Transverse colon (tissue), 4 donors: ENCODE results near the gene MCCC2. TPM values are rescaled to one million over a fixed set of nuclear protein-coding genes. Genes with fewer than 3 reads are reported as not detected.

Experiments
- DNase-seq: peaks from one replicate; pipeline ENCODE4 v3.0.0-alpha.2; 2019
- H3K27ac ChIP-seq, 4 donors: fragments of 200-600 bp; sonication (generic); 2 replicates each; pipeline ENCODE4 v1.5.1; 2016 to 2018; ENCODE audit warnings: inconsistent platforms in 4 of 4
- H3K27me3 ChIP-seq: fragments of 200-600 bp; sonication (generic); 2 replicates; pipeline ENCODE4 v1.5.1; 2017; ENCODE audit warnings: inconsistent platforms
- H3K36me3 ChIP-seq, 4 donors: fragments of 200-600 bp; sonication (generic); 2 replicates each; pipeline ENCODE4 v1.5.1; 2017 to 2019; ENCODE audit warnings: inconsistent platforms in 4 of 4
- H3K4me1 ChIP-seq, 4 donors: fragments of 200-600 bp; sonication (generic); 2 replicates each; pipeline ENCODE4 v1.5.1; 2017 to 2020; ENCODE audit warnings: inconsistent platforms in 4 of 4
- H3K4me3 ChIP-seq, 4 donors: fragments of 200-600 bp; sonication (generic); 1 replicate in 1 of 4; 2 replicates in 3 of 4; pipeline versions ENCODE4 v1.5.1 to v1.6.1; 2017 to 2019; ENCODE audit warnings: inconsistent platforms in 4 of 4
- H3K9me3 ChIP-seq, 2 donors: fragments of 200-600 bp; sonication (generic); 2 replicates each; pipeline ENCODE4 v1.5.1; 2017 to 2019; ENCODE audit warnings: inconsistent platforms in 2 of 2
- CTCF ChIP-seq, 5 experiments: fragments of 200-600 bp in 3 of 5; fragments of 450-650 bp in 2 of 5; sonication (generic) in 3 of 5; IDR thresholded peaks; 1 replicate in 2 of 5; 2 replicates in 3 of 5; pipeline ENCODE4 v1.5.1; 2016 to 2017; ENCODE audit warnings: antibody characterized with exemption in 5 of 5, inconsistent platforms in 3 of 5, mild to moderate bottlenecking in 2 of 5, moderate library complexity in 1 of 5
- EP300 ChIP-seq: sonication (generic); formaldehyde crosslinking; IDR thresholded peaks from one replicate; pipeline ENCODE4 v1.6.1; 2017; ENCODE audit warnings: antibody characterized with exemption, low read depth
- POLR2A ChIP-seq: fragments of 450-650 bp; IDR thresholded peaks from one replicate; pipeline ENCODE4 v1.6.1; 2016; ENCODE audit warnings: antibody characterized with exemption, mild to moderate bottlenecking, moderate library complexity
- POLR2AphosphoS5 ChIP-seq, 3 donors: sonication (generic); formaldehyde crosslinking; IDR thresholded peaks; one replicate each; pipeline ENCODE4 v1.6.1; 2016; ENCODE audit warnings: antibody characterized with exemption in 3 of 3
- WGBS, 2 donors: methylation state at CpG; one replicate each; pipeline ENCODE4 v1.1.5; 2018; ENCODE audit warnings: low coverage in 1 of 2; 5-methylcytosine and 5-hydroxymethylcytosine counted together
- in situ Hi-C, 4 donors: fragments of 200-750 bp; cut with MboI; loops; one replicate each; pipeline versions ENCODE4 v1.15.0 to v1.15.1; 2017; ENCODE audit warnings: low sequenced_read_pairs in 3 of 4, low pct_ligation_motif_present in 1 of 4, low pct_unique_long_range_greater_than_20kb in 1 of 4
- intact Hi-C: fragments of 100-400 bp; cut with DNase I; formaldehyde crosslinking; loops from one replicate; pipeline ENCODE4 v1.15.1; 2023; ENCODE audit warnings: low total_unique reads
- total RNA-seq, 4 donors: library from RNA; depleted of rRNA; stranded (reverse); fragments of >200 nt; gene quantifications; one replicate each; pipeline ENCODE4 v1.1.0, GENCODE V29; 2016

MCCC2 gene
- total RNA-seq, 4 donors from 2014 or later = 23.2 to 61.5 (median 43.9) TPM

- Histone ChIP-seq H3K4me1 (peaks cover 0 to 9% (median 3%) of the 10 kb centered on the region in 4 donors), H3K36me3 (no peaks in the 10 kb centered on the region), H3K27ac (no peak overlapping the region), H3K27me3 (no peaks in the 10 kb centered on the region), H3K4me3 (no peak overlapping the region), H3K9me3 (no peaks in the 10 kb centered on the region)
- TF ChIP-seq CTCF (IDR thresholded peaks at IDR 0.05) = no peak
- TF ChIP-seq EP300 = no peak
- no peak for TF ChIP-seq POLR2AphosphoS5 (IDR thresholded peaks at IDR 0.05)
- no peak for TF ChIP-seq POLR2A
- 97% methylated on average over 1 of the region's 1 CpG; no CpG with 5 or more reads in 1 of the 2 donors for WGBS, 2 donors
- intact Hi-C loops (no loop called here), in situ Hi-C loops (no loop called here)
- no peak for DNase-seq
These were observed 90.8 kb downstream of the MCCC2 start for GRCh38 chr5:71677977-71678376.

GRCh38 chr5:71679714-71680113, 92.6 kb downstream of the MCCC2 start:
- DNase-seq = no peak
- in situ Hi-C loops = no loop called here
- Histone ChIP-seq H3K27me3 (no peaks in the 10 kb centered on the region), H3K4me3 (no peak overlapping the region), H3K27ac (no peak overlapping the region), H3K4me1 (peaks cover 0 to 9% (median 3%) of the 10 kb centered on the region in 4 donors), H3K9me3 (no peaks in the 10 kb centered on the region), H3K36me3 (no peaks in the 10 kb centered on the region)
- WGBS, 2 donors = 15 to 38% methylated on average over 4 to 5 of the region's 5 CpGs
- TF ChIP-seq EP300 (no peak), CTCF (IDR thresholded peaks at IDR 0.05) (no peak), POLR2AphosphoS5 (IDR thresholded peaks at IDR 0.05) (no peak), POLR2A (no peak)
- intact Hi-C loops = no loop called here

- DNase-seq = no peak
- Histone ChIP-seq H3K27me3 (no peaks in the 10 kb centered on the region), H3K36me3 (no peaks in the 10 kb centered on the region), H3K4me3 (no peak overlapping the region), H3K27ac (no peak overlapping the region), H3K4me1 (peaks cover 0 to 9% (median 3%) of the 10 kb centered on the region in 4 donors), H3K9me3 (no peaks in the 10 kb centered on the region)
- intact Hi-C loops (no loop called here), in situ Hi-C loops (no loop called here)
- TF ChIP-seq POLR2A (no peak), CTCF (IDR thresholded peaks at IDR 0.05) (no peak), POLR2AphosphoS5 (IDR thresholded peaks at IDR 0.05) (no peak), EP300 (no peak)
- WGBS, 2 donors = 67 to 76% methylated on average over 1 to 2 of the region's 2 CpGs
These were observed 93.4 kb downstream of the MCCC2 start for GRCh38 chr5:71680510-71680909.

GRCh38 chr5:71681296-71681695, 94.2 kb downstream of the MCCC2 start:
- TF ChIP-seq POLR2AphosphoS5 (IDR thresholded peaks at IDR 0.05) (no peak), POLR2A (no peak), EP300 (no peak), CTCF (IDR thresholded peaks at IDR 0.05) (no peak)
- no peaks in the 10 kb centered on the region for H3K9me3 ChIP-seq
- no peak for DNase-seq
- no peak overlapping the region for H3K27ac ChIP-seq
- intact Hi-C loops (no loop called here), in situ Hi-C loops (no loop called here)
- WGBS, 2 donors = 62 to 67% methylated on average over 1 to 3 of the region's 3 CpGs
- H3K4me1 ChIP-seq = peaks cover 0 to 9% (median 3%) of the 10 kb centered on the region in 4 donors
- H3K4me3 ChIP-seq = no peak overlapping the region
- no peaks in the 10 kb centered on the region for H3K36me3 ChIP-seq
- H3K27me3 ChIP-seq = no peaks in the 10 kb centered on the region
